Measurements from ENCODE around the gene BACH2.
"Not testable (repeated sequence)": the region's sequence is repeated elsewhere in the genome, so short reads cannot be mapped to it uniquely, and the experiment has no call there.

Gene BACH2

GRCh38 chr6:90054193-90054592 lies 242.4 kb downstream of the BACH2 start:
- not testable (repeated sequence) for H3K9ac ChIP-seq (ENCODE audit: low read length); H3K18ac ChIP-seq (ENCODE audit: low read depth in 1 of 2, low read length in 2 of 2); H3K4ac ChIP-seq (ENCODE audit: low read depth in 1 of 2, low read length in 2 of 2); H3K27me3 ChIP-seq (ENCODE audit: control insufficient read depth in 1 of 2, insufficient read depth in 1 of 2, low read length in 2 of 2); H4K91ac ChIP-seq (ENCODE audit: low read length); H3K79me1 ChIP-seq (replicated peaks; ENCODE audit: low read length, poor library complexity, severe bottlenecking); H3K23ac ChIP-seq (ENCODE audit: low read length in 2 of 2); H4K8ac ChIP-seq (ENCODE audit: low read length); H3K4me2 ChIP-seq (ENCODE audit: low read length, poor library complexity, severe bottlenecking); H2AK5ac ChIP-seq (ENCODE audit: low read length, severe bottlenecking); H3K27ac ChIP-seq (ENCODE audit: low read length, poor library complexity, severe bottlenecking); H3K14ac ChIP-seq (ENCODE audit: low read length in 2 of 2); DNase-seq; H3K9me3 ChIP-seq (ENCODE audit: control insufficient read depth, low read length); H2BK120ac ChIP-seq (ENCODE audit: low read depth, low read length); H3K36me3 ChIP-seq (ENCODE audit: control insufficient read depth in 1 of 2, insufficient read depth in 2 of 2, low read depth in 1 of 2, low read length in 2 of 2); H2BK12ac ChIP-seq (ENCODE audit: low read length in 2 of 2); H2AFZ ChIP-seq (ENCODE audit: low read depth, low read length); H2BK5ac ChIP-seq (ENCODE audit: low read depth, low read length, poor library complexity, severe bottlenecking); H3K4me1 ChIP-seq (ENCODE audit: control insufficient read depth, insufficient read depth, low read depth, low read length); H2BK15ac ChIP-seq (ENCODE audit: low read depth, poor library complexity, severe bottlenecking); H3K4me3 ChIP-seq (ENCODE audit: insufficient read depth in 1 of 2, low read depth in 1 of 2, low read length in 2 of 2)
- WGBS = 90% methylated on average over 9 of the region's 12 CpGs

- Histone ChIP-seq H4K91ac (ENCODE audit: low read length) (no peak overlapping the region), H4K8ac (ENCODE audit: low read length) (no peak overlapping the region), H2BK5ac (ENCODE audit: low read depth, low read length, poor library complexity, severe bottlenecking) (no peak overlapping the region), H3K9ac (ENCODE audit: low read length) (no peak overlapping the region), H3K14ac (ENCODE audit: low read length in 2 of 2) (no peak overlapping the region), H2BK120ac (ENCODE audit: low read depth, low read length) (no peak overlapping the region), H3K9me3 (ENCODE audit: control insufficient read depth, low read length) (peaks cover 4% of the 10 kb centered on the region), H2AK5ac (ENCODE audit: low read length, severe bottlenecking) (no peak overlapping the region), H2BK15ac (ENCODE audit: low read depth, poor library complexity, severe bottlenecking) (no peak overlapping the region), H3K36me3 (ENCODE audit: control insufficient read depth in 1 of 2, insufficient read depth in 2 of 2, low read depth in 1 of 2, low read length in 2 of 2) (no peaks in the 10 kb centered on the region), H3K23ac (ENCODE audit: low read length in 2 of 2) (no peak overlapping the region), H3K4me2 (ENCODE audit: low read length, poor library complexity, severe bottlenecking) (no peak overlapping the region), H3K27me3 (ENCODE audit: control insufficient read depth in 1 of 2, insufficient read depth in 1 of 2, low read length in 2 of 2) (no peaks in the 10 kb centered on the region), H3K18ac (ENCODE audit: low read depth in 1 of 2, low read length in 2 of 2) (no peak overlapping the region), H3K4me3 (ENCODE audit: insufficient read depth in 1 of 2, low read depth in 1 of 2, low read length in 2 of 2) (no peak overlapping the region), H3K4ac (ENCODE audit: low read depth in 1 of 2, low read length in 2 of 2) (no peak overlapping the region), H2AFZ (ENCODE audit: low read depth, low read length) (no peak overlapping the region), H3K27ac (ENCODE audit: low read length, poor library complexity, severe bottlenecking) (no peak overlapping the region), H2BK12ac (ENCODE audit: low read length in 2 of 2) (no peak overlapping the region), H3K79me1 (replicated peaks; ENCODE audit: low read length, poor library complexity, severe bottlenecking) (no peaks in the 10 kb centered on the region), H3K4me1 (ENCODE audit: control insufficient read depth, insufficient read depth, low read depth, low read length) (no peaks in the 10 kb centered on the region)
- no peak for DNase-seq
- 99% methylated on average over 3 of the region's 5 CpGs for WGBS
These were observed 243.0 kb downstream of the BACH2 start for GRCh38 chr6:90053614-90054013.

- no peak overlapping the region for H4K91ac ChIP-seq (ENCODE audit: low read length)
- no peak for DNase-seq
- no peak overlapping the region for H2BK15ac ChIP-seq (ENCODE audit: low read depth, poor library complexity, severe bottlenecking)
- H3K4me1 ChIP-seq (ENCODE audit: control insufficient read depth, insufficient read depth, low read depth, low read length) = peaks cover 2% of the 10 kb centered on the region
- H3K14ac ChIP-seq (ENCODE audit: low read length in 2 of 2) = no peak overlapping the region
- no peak overlapping the region for H2BK120ac ChIP-seq (ENCODE audit: low read depth, low read length)
- H4K8ac ChIP-seq (ENCODE audit: low read length) = no peak overlapping the region
- H2BK5ac ChIP-seq (ENCODE audit: low read depth, low read length, poor library complexity, severe bottlenecking) = no peak overlapping the region
- H3K23ac ChIP-seq (ENCODE audit: low read length in 2 of 2) = no peak overlapping the region
- H2AFZ ChIP-seq (ENCODE audit: low read depth, low read length) = no peak overlapping the region
- no peak overlapping the region for H2AK5ac ChIP-seq (ENCODE audit: low read length, severe bottlenecking)
- no peak overlapping the region for H2BK12ac ChIP-seq (ENCODE audit: low read length in 2 of 2)
- no peak overlapping the region for H3K4ac ChIP-seq (ENCODE audit: low read depth in 1 of 2, low read length in 2 of 2)
- H3K18ac ChIP-seq (ENCODE audit: low read depth in 1 of 2, low read length in 2 of 2) = no peak overlapping the region
- H3K9ac ChIP-seq (ENCODE audit: low read length) = no peak overlapping the region
- 85% methylated on average over 4 of the region's 5 CpGs for WGBS
- H3K27ac ChIP-seq (ENCODE audit: low read length, poor library complexity, severe bottlenecking) = no peak overlapping the region
- H3K36me3 ChIP-seq (ENCODE audit: control insufficient read depth in 1 of 2, insufficient read depth in 2 of 2, low read depth in 1 of 2, low read length in 2 of 2) = no peaks in the 10 kb centered on the region
- no peak overlapping the region for H3K4me2 ChIP-seq (ENCODE audit: low read length, poor library complexity, severe bottlenecking)
- no peaks in the 10 kb centered on the region for H3K27me3 ChIP-seq (ENCODE audit: control insufficient read depth in 1 of 2, insufficient read depth in 1 of 2, low read length in 2 of 2)
- no peak overlapping the region for H3K4me3 ChIP-seq (ENCODE audit: insufficient read depth in 1 of 2, low read depth in 1 of 2, low read length in 2 of 2)
- H3K79me1 ChIP-seq (replicated peaks; ENCODE audit: low read length, poor library complexity, severe bottlenecking) = no peaks in the 10 kb centered on the region
- peaks cover 4% of the 10 kb centered on the region for H3K9me3 ChIP-seq (ENCODE audit: control insufficient read depth, low read length)
These were observed 247.3 kb downstream of the BACH2 start for GRCh38 chr6:90049295-90049694.

GRCh38 chr6:90048206-90048967 lies 248.3 kb downstream of the BACH2 start:
- Histone ChIP-seq H3K18ac (ENCODE audit: low read depth in 1 of 2, low read length in 2 of 2) (no peak overlapping the region), H3K9ac (ENCODE audit: low read length) (no peak overlapping the region), H2BK12ac (ENCODE audit: low read length in 2 of 2) (no peak overlapping the region), H2BK120ac (ENCODE audit: low read depth, low read length) (no peak overlapping the region), H2AFZ (ENCODE audit: low read depth, low read length) (no peak overlapping the region), H3K27ac (ENCODE audit: low read length, poor library complexity, severe bottlenecking) (no peak overlapping the region), H3K27me3 (ENCODE audit: control insufficient read depth in 1 of 2, insufficient read depth in 1 of 2, low read length in 2 of 2) (no peaks in the 10 kb centered on the region), H4K91ac (ENCODE audit: low read length) (no peak overlapping the region), H3K4ac (ENCODE audit: low read depth in 1 of 2, low read length in 2 of 2) (no peak overlapping the region), H2AK5ac (ENCODE audit: low read length, severe bottlenecking) (no peak overlapping the region), H3K79me1 (replicated peaks; ENCODE audit: low read length, poor library complexity, severe bottlenecking) (no peaks in the 10 kb centered on the region), H3K9me3 (ENCODE audit: control insufficient read depth, low read length) (peaks cover under 1% of the 10 kb centered on the region), H3K36me3 (ENCODE audit: control insufficient read depth in 1 of 2, insufficient read depth in 2 of 2, low read depth in 1 of 2, low read length in 2 of 2) (no peaks in the 10 kb centered on the region), H3K23ac (ENCODE audit: low read length in 2 of 2) (no peak overlapping the region), H3K4me2 (ENCODE audit: low read length, poor library complexity, severe bottlenecking) (no peak overlapping the region), H3K4me1 (ENCODE audit: control insufficient read depth, insufficient read depth, low read depth, low read length) (peaks cover 2% of the 10 kb centered on the region), H4K8ac (ENCODE audit: low read length) (no peak overlapping the region), H2BK15ac (ENCODE audit: low read depth, poor library complexity, severe bottlenecking) (no peak overlapping the region), H3K14ac (ENCODE audit: low read length in 2 of 2) (no peak overlapping the region), H3K4me3 (ENCODE audit: insufficient read depth in 1 of 2, low read depth in 1 of 2, low read length in 2 of 2) (no peak overlapping the region), H2BK5ac (ENCODE audit: low read depth, low read length, poor library complexity, severe bottlenecking) (no peak overlapping the region)
- no peak for DNase-seq
- 86% methylated on average over 2 of the region's 2 CpGs for WGBS
